ENCODE results near the gene UCKL1.
"Not testable (repeated sequence)": the region's sequence is repeated elsewhere in the genome, so short reads cannot be mapped to it uniquely, and the experiment has no call there.

The UCKL1 gene

GRCh38 chr20:63919130-63919529 lies 37.1 kb downstream of the UCKL1 start:
- no peak overlapping the region for H4K12ac ChIP-seq (ENCODE audit: low read depth, low read length)
- H2BK12ac ChIP-seq (ENCODE audit: low read length): no peak overlapping the region
- no peak overlapping the region for H4K8ac ChIP-seq (ENCODE audit: low read depth, low read length)
- peaks cover 23 to 32% of the 10 kb centered on the region in 2 experiments for H3K36me3 ChIP-seq (ENCODE audit: control insufficient read depth in 1 of 2, insufficient read depth in 2 of 2, low read length in 2 of 2)
- no peak overlapping the region for H3K9ac ChIP-seq (ENCODE audit: low read length)
- DNase-seq: no peak
- no peak overlapping the region for H4K91ac ChIP-seq (ENCODE audit: low read depth, low read length)
- no peak overlapping the region for H2BK120ac ChIP-seq (ENCODE audit: insufficient read depth, low read length, poor library complexity)
- no peaks in the 10 kb centered on the region for H3K79me2 ChIP-seq (ENCODE audit: control insufficient read depth, insufficient read depth, low read length, poor library complexity)
- peaks cover 4% of the 10 kb centered on the region for H3K9me3 ChIP-seq (ENCODE audit: insufficient read depth, low read depth, low read length)
- no peaks in the 10 kb centered on the region for H3K4me1 ChIP-seq (ENCODE audit: control insufficient read depth in 1 of 2, insufficient read depth in 2 of 2, low read length in 2 of 2)
- no peak overlapping the region for H2BK5ac ChIP-seq (ENCODE audit: low read depth, low read length, poor library complexity)
- no peak overlapping the region for H3K14ac ChIP-seq (ENCODE audit: low read length)
- WGBS (ENCODE audit: extremely low coverage, insufficient coverage, insufficient read length): no CpG with 5 or more reads among the region's 19 CpGs
- no peaks in the 10 kb centered on the region for H3K79me1 ChIP-seq (ENCODE audit: low read length)
- no peak overlapping the region for H2AFZ ChIP-seq (ENCODE audit: insufficient read depth, low read length, poor library complexity)
- no peak overlapping the region for H3K4ac ChIP-seq (ENCODE audit: low read depth, low read length)
- no peaks in the 10 kb centered on the region for H3K27me3 ChIP-seq (ENCODE audit: insufficient read depth, low read length)
- H3K4me3 ChIP-seq (ENCODE audit: low read depth, low read length): no peak overlapping the region
- no peak overlapping the region for H2AK5ac ChIP-seq (ENCODE audit: low read length)
- H3K27ac ChIP-seq (ENCODE audit: low read depth, low read length): no peak overlapping the region
- no peak overlapping the region for H3K23ac ChIP-seq (ENCODE audit: low read length)
- no peak overlapping the region for H3K4me2 ChIP-seq (ENCODE audit: low read length)
- H3K18ac ChIP-seq (ENCODE audit: low read length): no peak overlapping the region

GRCh38 chr20:63917811-63918210 lies 38.4 kb downstream of the UCKL1 start:
- H4K91ac ChIP-seq (ENCODE audit: low read depth, low read length): no peak overlapping the region
- no peak overlapping the region for H2BK5ac ChIP-seq (ENCODE audit: low read depth, low read length, poor library complexity)
- H2BK12ac ChIP-seq (ENCODE audit: low read length): no peak overlapping the region
- no peak overlapping the region for H3K18ac ChIP-seq (ENCODE audit: low read length)
- H3K36me3 ChIP-seq (ENCODE audit: control insufficient read depth in 1 of 2, insufficient read depth in 2 of 2, low read length in 2 of 2): peaks cover 23 to 36% of the 10 kb centered on the region in 2 experiments
- no peaks in the 10 kb centered on the region for H3K79me1 ChIP-seq (ENCODE audit: low read length)
- no peak overlapping the region for H2AFZ ChIP-seq (ENCODE audit: insufficient read depth, low read length, poor library complexity)
- H3K4ac ChIP-seq (ENCODE audit: low read depth, low read length): peak overlapping the region; percentile 40
- H3K4me1 ChIP-seq (ENCODE audit: control insufficient read depth in 1 of 2, insufficient read depth in 2 of 2, low read length in 2 of 2): peaks cover 5% of the 10 kb centered on the region in 2 experiments
- peaks cover 8% of the 10 kb centered on the region for H3K79me2 ChIP-seq (ENCODE audit: control insufficient read depth, insufficient read depth, low read length, poor library complexity)
- no peak for DNase-seq
- no peak overlapping the region for H4K12ac ChIP-seq (ENCODE audit: low read depth, low read length)
- H3K4me3 ChIP-seq (ENCODE audit: low read depth, low read length): no peak overlapping the region
- no peak overlapping the region for H2AK5ac ChIP-seq (ENCODE audit: low read length)
- H3K4me2 ChIP-seq (ENCODE audit: low read length): no peak overlapping the region
- peaks cover 6% of the 10 kb centered on the region for H3K9me3 ChIP-seq (ENCODE audit: insufficient read depth, low read depth, low read length)
- H2BK120ac ChIP-seq (ENCODE audit: insufficient read depth, low read length, poor library complexity): no peak overlapping the region
- H3K14ac ChIP-seq (ENCODE audit: low read length): no peak overlapping the region
- no peak overlapping the region for H4K8ac ChIP-seq (ENCODE audit: low read depth, low read length)
- H3K27ac ChIP-seq (ENCODE audit: low read depth, low read length): no peak overlapping the region
- no peak overlapping the region for H3K9ac ChIP-seq (ENCODE audit: low read length)
- H3K27me3 ChIP-seq (ENCODE audit: insufficient read depth, low read length): no peaks in the 10 kb centered on the region
- no CpG with 5 or more reads among the region's 11 CpGs for WGBS (ENCODE audit: extremely low coverage, insufficient coverage, insufficient read length)
- no peak overlapping the region for H3K23ac ChIP-seq (ENCODE audit: low read length)

DNA sequence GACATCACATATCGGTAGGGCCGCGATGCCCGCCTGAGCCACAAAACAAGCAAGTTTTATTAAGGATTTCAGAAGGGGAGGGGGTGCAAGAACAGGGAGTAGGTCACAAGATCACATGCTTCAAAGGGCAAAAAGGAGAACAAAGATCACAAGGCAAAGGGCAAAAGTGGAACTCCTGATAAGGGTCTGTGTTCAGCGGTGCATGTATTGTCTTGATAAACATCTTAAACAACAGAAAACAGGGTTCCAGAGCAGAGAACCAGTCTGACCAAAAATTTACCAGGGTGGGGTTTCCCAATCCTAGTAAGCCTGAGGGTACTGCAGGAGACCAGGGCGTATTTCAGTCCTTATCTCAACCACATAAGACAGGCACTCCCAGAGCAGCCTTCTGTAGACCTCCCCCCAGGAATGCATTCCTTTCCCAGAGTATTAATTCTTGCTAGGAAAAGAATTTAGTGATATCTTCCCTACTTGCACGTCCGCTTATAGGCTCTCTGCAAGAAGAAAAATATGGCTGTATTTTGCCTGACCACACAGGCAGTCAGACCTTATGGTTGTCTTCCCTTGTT lies 39.8 kb downstream of the UCKL1 start:
- H2BK12ac ChIP-seq (ENCODE audit: low read length); H3K18ac ChIP-seq (ENCODE audit: low read length); H3K79me2 ChIP-seq (ENCODE audit: control insufficient read depth, insufficient read depth, low read length, poor library complexity); H3K4me1 ChIP-seq (ENCODE audit: control insufficient read depth in 1 of 2, insufficient read depth in 2 of 2, low read length in 2 of 2); H2BK120ac ChIP-seq (ENCODE audit: insufficient read depth, low read length, poor library complexity); H3K4me3 ChIP-seq (ENCODE audit: low read depth, low read length); H3K4me2 ChIP-seq (ENCODE audit: low read length); H4K12ac ChIP-seq (ENCODE audit: low read depth, low read length); H3K14ac ChIP-seq (ENCODE audit: low read length); H2AK5ac ChIP-seq (ENCODE audit: low read length); H3K9ac ChIP-seq (ENCODE audit: low read length); H4K8ac ChIP-seq (ENCODE audit: low read depth, low read length); H3K27me3 ChIP-seq (ENCODE audit: insufficient read depth, low read length); H3K27ac ChIP-seq (ENCODE audit: low read depth, low read length); H2BK5ac ChIP-seq (ENCODE audit: low read depth, low read length, poor library complexity); H3K9me3 ChIP-seq (ENCODE audit: insufficient read depth, low read depth, low read length); H3K23ac ChIP-seq (ENCODE audit: low read length); H3K79me1 ChIP-seq (ENCODE audit: low read length); H4K91ac ChIP-seq (ENCODE audit: low read depth, low read length); H2AFZ ChIP-seq (ENCODE audit: insufficient read depth, low read length, poor library complexity); H3K4ac ChIP-seq (ENCODE audit: low read depth, low read length): not testable (repeated sequence)
- DNase-seq: peak; percentile 87 to 96
- no CpG with 5 or more reads among the region's 8 CpGs for WGBS (ENCODE audit: extremely low coverage, insufficient coverage, insufficient read length)
- peaks cover 19 to 27% of the 10 kb centered on the region in 2 experiments for H3K36me3 ChIP-seq (ENCODE audit: control insufficient read depth in 1 of 2, insufficient read depth in 2 of 2, low read length in 2 of 2)

DNA sequence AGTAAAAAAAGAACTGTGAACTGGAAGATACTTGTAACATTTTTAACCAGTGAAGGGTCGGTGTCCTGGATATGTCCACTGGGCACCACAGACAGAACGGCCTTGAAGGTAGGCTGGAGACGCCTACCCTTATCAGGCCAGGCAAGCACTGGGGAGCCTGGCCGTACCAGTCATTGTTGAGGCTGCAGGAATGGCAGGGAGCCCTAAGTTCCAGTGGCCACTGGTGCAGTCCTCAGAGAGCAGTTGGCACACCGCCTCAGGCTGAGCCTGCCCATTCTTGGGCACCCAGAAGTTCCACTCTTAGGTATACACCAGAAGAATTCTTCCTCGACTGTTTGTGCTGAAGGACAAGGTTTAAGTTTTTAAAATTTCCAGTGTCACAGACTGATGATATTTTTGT lies 40.7 kb downstream of the UCKL1 start:
- Histone ChIP-seq H4K8ac (ENCODE audit: low read depth, low read length) (no peak overlapping the region), H2BK12ac (ENCODE audit: low read length) (no peak overlapping the region), H3K14ac (ENCODE audit: low read length) (no peak overlapping the region), H3K79me2 (ENCODE audit: control insufficient read depth, insufficient read depth, low read length, poor library complexity) (peaks cover 13% of the 10 kb centered on the region), H3K4me3 (ENCODE audit: low read depth, low read length) (no peak overlapping the region), H2AFZ (ENCODE audit: insufficient read depth, low read length, poor library complexity) (no peak overlapping the region), H3K4ac (ENCODE audit: low read depth, low read length) (no peak overlapping the region), H3K27me3 (ENCODE audit: insufficient read depth, low read length) (no peaks in the 10 kb centered on the region), H2AK5ac (ENCODE audit: low read length) (no peak overlapping the region), H3K9ac (ENCODE audit: low read length) (no peak overlapping the region), H3K4me2 (ENCODE audit: low read length) (no peak overlapping the region), H3K36me3 (ENCODE audit: control insufficient read depth in 1 of 2, insufficient read depth in 2 of 2, low read length in 2 of 2) (peaks cover 17 to 24% of the 10 kb centered on the region in 2 experiments), H4K91ac (ENCODE audit: low read depth, low read length) (no peak overlapping the region), H3K18ac (ENCODE audit: low read length) (peak overlapping the region; percentile 25), H4K12ac (ENCODE audit: low read depth, low read length) (no peak overlapping the region), H3K27ac (ENCODE audit: low read depth, low read length) (no peak overlapping the region), H2BK5ac (ENCODE audit: low read depth, low read length, poor library complexity) (no peak overlapping the region), H2BK120ac (ENCODE audit: insufficient read depth, low read length, poor library complexity) (no peak overlapping the region), H3K79me1 (ENCODE audit: low read length) (no peaks in the 10 kb centered on the region), H3K9me3 (ENCODE audit: insufficient read depth, low read depth, low read length) (peaks cover 6% of the 10 kb centered on the region), H3K4me1 (ENCODE audit: control insufficient read depth in 1 of 2, insufficient read depth in 2 of 2, low read length in 2 of 2) (peaks cover 5% of the 10 kb centered on the region in 2 experiments), H3K23ac (ENCODE audit: low read length) (no peak overlapping the region)
- no CpG with 5 or more reads among the region's 6 CpGs for WGBS (ENCODE audit: extremely low coverage, insufficient coverage, insufficient read length)
- no peak for DNase-seq
